Measurements from ENCODE around the gene TPI1. TPM values are rescaled to one million over a fixed set of nuclear protein-coding genes. Genes with fewer than 3 reads are reported as not detected.
"Not testable (repeated sequence)": the region's sequence is repeated elsewhere in the genome, so short reads cannot be mapped to it uniquely, and the experiment has no call there.

TPI1 gene
- total RNA-seq, 1 donor from 2014 or later = 499 TPM

DNA sequence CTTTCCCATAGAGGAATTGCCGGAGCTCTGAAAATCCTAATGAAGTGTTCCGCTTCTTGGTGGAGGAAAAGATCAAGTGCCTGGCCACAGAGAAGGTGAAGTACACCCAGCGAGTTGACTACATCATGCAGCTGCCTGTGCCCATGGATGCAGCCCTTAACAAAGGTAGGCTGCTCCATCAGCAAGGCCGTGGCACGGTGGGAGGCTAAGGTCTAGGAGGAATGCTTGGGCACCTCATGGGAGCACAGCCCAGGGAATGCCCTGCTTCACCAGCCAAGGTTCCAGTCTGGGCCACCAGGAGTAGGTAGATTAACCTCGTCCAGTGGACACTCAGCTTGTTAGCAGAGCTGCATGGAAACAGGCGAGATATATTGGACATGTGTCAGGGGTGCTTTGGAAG, 6.4 kb upstream of the TPI1 start:
- Histone ChIP-seq H3K27me3 (ENCODE audit: control insufficient read depth, insufficient read depth, low read length) (no peaks in the 10 kb centered on the region), H3K36me3 (ENCODE audit: control insufficient read depth, insufficient read depth, low read length) (peaks cover 11% of the 10 kb centered on the region), H3K4me3 (ENCODE audit: low read depth, low read length) (no peak overlapping the region)
- DNase-seq (ENCODE audit: low read depth) = no peak
- TF ChIP-seq, protein P1, sequence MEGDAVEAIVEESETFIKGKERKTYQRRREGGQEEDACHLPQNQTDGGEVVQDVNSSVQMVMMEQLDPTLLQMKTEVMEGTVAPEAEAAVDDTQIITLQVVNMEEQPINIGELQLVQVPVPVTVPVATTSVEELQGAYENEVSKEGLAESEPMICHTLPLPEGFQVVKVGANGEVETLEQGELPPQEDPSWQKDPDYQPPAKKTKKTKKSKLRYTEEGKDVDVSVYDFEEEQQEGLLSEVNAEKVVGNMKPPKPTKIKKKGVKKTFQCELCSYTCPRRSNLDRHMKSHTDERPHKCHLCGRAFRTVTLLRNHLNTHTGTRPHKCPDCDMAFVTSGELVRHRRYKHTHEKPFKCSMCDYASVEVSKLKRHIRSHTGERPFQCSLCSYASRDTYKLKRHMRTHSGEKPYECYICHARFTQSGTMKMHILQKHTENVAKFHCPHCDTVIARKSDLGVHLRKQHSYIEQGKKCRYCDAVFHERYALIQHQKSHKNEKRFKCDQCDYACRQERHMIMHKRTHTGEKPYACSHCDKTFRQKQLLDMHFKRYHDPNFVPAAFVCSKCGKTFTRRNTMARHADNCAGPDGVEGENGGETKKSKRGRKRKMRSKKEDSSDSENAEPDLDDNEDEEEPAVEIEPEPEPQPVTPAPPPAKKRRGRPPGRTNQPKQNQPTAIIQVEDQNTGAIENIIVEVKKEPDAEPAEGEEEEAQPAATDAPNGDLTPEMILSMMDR (IDR thresholded peaks at IDR 0.05; ENCODE audit: insufficient read depth, low read length, poor library complexity, severe bottlenecking) = no peak

DNA sequence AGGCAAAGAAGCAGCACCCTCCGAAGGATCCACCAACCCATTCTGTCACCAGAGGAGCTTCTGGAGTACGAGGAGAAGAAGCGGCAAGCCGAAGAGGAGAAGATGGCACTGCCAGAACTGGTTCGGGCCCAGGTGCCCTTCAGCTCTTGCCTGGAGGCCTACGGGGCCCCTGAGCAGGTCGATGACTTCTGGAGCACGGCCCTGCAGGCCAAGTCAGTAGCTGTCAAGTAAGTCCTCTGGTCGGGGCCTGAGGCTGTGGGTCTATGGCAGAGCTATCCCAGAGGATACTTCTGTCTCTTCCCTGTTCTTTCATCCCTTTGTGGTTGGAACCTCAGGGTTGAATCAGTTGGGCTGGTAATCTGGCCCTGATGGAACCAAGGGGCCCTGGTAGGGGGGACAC, 5.9 kb upstream of the TPI1 start:
- TF ChIP-seq, protein P1 (IDR thresholded peaks at IDR 0.05; ENCODE audit: insufficient read depth, low read length, poor library complexity, severe bottlenecking) = no peak
- Histone ChIP-seq H3K27me3 (ENCODE audit: control insufficient read depth, insufficient read depth, low read length) (no peaks in the 10 kb centered on the region), H3K4me3 (ENCODE audit: low read depth, low read length) (no peak overlapping the region), H3K36me3 (ENCODE audit: control insufficient read depth, insufficient read depth, low read length) (peaks cover 11% of the 10 kb centered on the region)
- DNase-seq (ENCODE audit: low read depth) = no peak

DNA sequence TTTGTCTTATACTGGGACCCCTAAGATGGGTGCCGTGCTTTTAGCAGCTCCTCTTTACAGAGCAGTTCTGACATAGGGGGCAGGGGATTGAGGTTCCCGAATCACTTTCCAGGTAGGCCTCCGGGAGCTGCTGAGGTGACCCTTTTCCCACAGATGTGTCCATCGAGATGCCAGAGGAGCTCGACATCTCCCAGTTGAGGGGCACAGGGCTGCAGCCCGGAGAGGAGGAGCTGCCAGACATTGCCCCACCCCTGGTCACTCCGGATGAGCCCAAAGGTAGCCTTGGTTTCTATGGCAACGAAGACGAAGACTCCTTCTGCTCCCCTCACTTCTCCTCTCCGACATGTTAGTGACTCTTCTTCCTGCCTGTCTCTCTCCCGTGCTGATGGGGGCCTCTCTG, 4.3 kb upstream of the TPI1 start:
- Histone ChIP-seq H3K36me3 (ENCODE audit: control insufficient read depth, insufficient read depth, low read length) (peaks cover 10% of the 10 kb centered on the region), H3K27me3 (ENCODE audit: control insufficient read depth, insufficient read depth, low read length) (no peaks in the 10 kb centered on the region), H3K4me3 (ENCODE audit: low read depth, low read length) (no peak overlapping the region)
- TF ChIP-seq, protein P1 (IDR thresholded peaks at IDR 0.05; ENCODE audit: insufficient read depth, low read length, poor library complexity, severe bottlenecking) = no peak
- no peak for DNase-seq (ENCODE audit: low read depth)

DNA sequence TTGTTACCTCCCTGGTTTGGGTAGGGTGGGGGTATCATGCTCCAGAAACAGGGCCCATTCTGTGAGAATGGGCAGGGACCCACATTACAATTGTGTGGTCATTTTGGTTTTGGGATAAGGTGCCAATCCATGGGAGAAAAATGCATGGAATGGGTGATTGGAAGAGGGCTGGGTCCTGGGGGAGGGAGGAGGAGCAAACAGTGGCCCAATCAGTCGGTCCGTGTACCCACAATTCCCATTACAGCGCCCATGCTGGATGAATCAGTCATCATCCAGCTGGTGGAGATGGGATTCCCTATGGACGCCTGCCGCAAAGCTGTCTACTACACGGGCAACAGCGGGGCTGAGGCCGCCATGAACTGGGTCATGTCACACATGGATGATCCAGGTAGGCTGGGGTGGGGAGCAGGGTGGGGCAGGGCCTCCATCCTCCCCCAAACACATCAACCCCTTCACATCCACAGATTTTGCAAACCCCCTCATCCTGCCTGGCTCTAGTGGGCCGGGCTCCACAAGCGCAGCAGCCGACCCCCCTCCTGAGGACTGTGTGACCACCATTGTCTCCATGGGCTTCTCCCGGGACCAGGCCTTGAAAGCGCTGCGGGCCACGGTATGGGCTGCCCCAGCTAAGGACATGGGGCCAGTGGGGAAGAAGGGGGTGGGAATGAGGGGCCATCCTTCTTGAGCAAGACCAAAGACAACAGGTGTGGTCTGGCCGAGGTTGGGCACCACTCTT, 3.6 kb upstream of the TPI1 start:
- DNase-seq (ENCODE audit: low read depth) = no peak
- Histone ChIP-seq H3K4me3 (ENCODE audit: low read depth, low read length) (no peak overlapping the region), H3K36me3 (ENCODE audit: control insufficient read depth, insufficient read depth, low read length) (peaks cover 8% of the 10 kb centered on the region), H3K27me3 (ENCODE audit: control insufficient read depth, insufficient read depth, low read length) (no peaks in the 10 kb centered on the region)
- TF ChIP-seq, protein P1 (IDR thresholded peaks at IDR 0.05; ENCODE audit: insufficient read depth, low read length, poor library complexity, severe bottlenecking) = no peak

DNA sequence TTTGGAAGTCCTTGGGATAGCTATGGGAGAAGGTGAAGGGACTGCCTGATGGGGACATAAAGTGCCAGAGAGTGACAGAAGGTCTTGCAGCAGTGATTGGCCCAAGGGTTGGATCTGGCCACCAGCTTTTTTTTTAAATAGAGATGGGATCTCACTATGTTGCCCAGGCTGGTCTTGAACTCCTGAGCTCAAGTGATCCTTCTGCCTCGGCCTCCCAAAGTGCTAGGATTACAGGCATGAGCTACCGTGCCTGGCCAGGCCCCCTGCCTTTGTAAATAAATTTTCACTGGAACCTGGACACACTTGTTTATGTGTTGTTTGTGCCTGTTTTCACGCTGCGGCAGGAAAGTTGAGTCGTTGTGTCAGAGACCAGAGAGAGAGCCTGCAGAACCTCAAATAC, 2.0 kb upstream of the TPI1 start:
- H3K36me3 ChIP-seq (ENCODE audit: control insufficient read depth, insufficient read depth, low read length) = peaks cover 11% of the 10 kb centered on the region
- not testable (repeated sequence) for H3K27me3 ChIP-seq (ENCODE audit: control insufficient read depth, insufficient read depth, low read length); H3K4me3 ChIP-seq (ENCODE audit: low read depth, low read length); DNase-seq (ENCODE audit: low read depth)

DNA sequence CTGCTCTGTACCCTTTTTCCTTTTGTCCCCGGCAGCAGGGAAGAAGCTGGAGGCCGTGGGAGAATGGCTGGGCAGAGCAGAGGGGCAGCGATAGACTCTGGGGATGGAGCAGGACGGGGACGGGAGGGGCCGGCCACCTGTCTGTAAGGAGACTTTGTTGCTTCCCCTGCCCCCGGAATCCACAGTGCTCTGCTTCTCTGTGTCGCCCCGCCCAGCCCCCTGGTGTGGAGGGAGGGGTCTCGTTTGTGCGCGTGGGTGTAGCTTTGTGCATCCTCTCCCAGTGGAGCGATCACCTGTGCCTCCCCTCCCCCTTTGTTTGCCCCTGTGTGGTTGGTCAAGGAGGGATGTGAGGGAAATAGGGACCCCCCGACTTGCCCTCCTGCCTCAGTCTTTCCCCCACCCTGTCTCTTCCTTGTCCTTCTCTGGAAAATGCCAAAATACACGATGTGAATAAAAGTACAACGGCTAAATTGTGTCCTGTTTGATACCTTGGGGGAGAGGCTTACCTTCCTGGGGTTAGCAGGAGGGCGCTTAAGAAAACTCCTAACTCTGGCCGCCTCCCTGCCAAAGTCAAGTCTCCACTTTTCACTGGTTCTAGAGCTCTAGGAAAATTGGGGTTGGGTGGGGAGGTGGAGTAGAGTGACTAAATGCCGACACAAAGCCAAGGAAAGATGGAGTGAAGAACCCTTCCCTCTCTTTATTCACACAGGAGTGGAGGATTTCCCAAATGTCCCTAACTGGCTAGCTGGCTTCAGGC, 990 bp upstream of the TPI1 start:
- Histone ChIP-seq H3K36me3 (ENCODE audit: control insufficient read depth, insufficient read depth, low read length) (peaks cover 13% of the 10 kb centered on the region), H3K27me3 (ENCODE audit: control insufficient read depth, insufficient read depth, low read length) (no peaks in the 10 kb centered on the region), H3K4me3 (ENCODE audit: low read depth, low read length) (no peak overlapping the region)
- TF ChIP-seq, protein P1 (IDR thresholded peaks at IDR 0.05; ENCODE audit: insufficient read depth, low read length, poor library complexity, severe bottlenecking) = no peak
- no peak for DNase-seq (ENCODE audit: low read depth)

All from kidney epithelial cell (primary cell).